Esophagus squamous epithelium (tissue), 5 donors: ENCODE measurements around the gene CXXC5. TPM values are rescaled to one million over a fixed set of nuclear protein-coding genes. Genes with fewer than 3 reads are reported as not detected.

ENCODE experiments used
- DNase-seq: peaks from one replicate; lab custom pipeline; 2025; lab: John Stamatoyannopoulos, UW
- H3K27ac ChIP-seq, 4 donors: fragments of 200-600 bp; sonication (generic); one replicate each; pipeline ENCODE4 v1.5.1; 2016 to 2019; ENCODE audit warnings: mild to moderate bottlenecking in 1 of 4
- H3K27me3 ChIP-seq, 4 donors: fragments of 200-600 bp; sonication (generic); 1 replicate in 3 of 4; 2 replicates in 1 of 4; pipeline versions ENCODE4 v1.5.1 to v1.6.0; 2017 to 2021; ENCODE audit warnings: antibody characterized with exemption in 1 of 4
- H3K36me3 ChIP-seq, 3 donors: fragments of 200-600 bp; sonication (generic); one replicate each; pipeline ENCODE4 v1.5.1; 2016 to 2019
- H3K4me1 ChIP-seq, 3 donors: fragments of 200-600 bp; sonication (generic); one replicate each; pipeline ENCODE4 v1.5.1; 2017 to 2019
- H3K4me3 ChIP-seq, 4 donors: fragments of 200-600 bp; sonication (generic); 1 replicate in 3 of 4; 2 replicates in 1 of 4; pipeline ENCODE4 v1.5.1; 2016 to 2019; ENCODE audit warnings: mild to moderate bottlenecking in 2 of 4, moderate library complexity in 1 of 4
- H3K9me3 ChIP-seq, 3 donors: fragments of 200-600 bp; sonication (generic); one replicate each; pipeline ENCODE4 v1.5.1; 2016 to 2019
- CTCF ChIP-seq, 6 experiments: fragments of 450-650 bp in 4 of 6; fragments of 200-600 bp in 2 of 6; sonication (generic) in 2 of 6; IDR thresholded peaks; one replicate each; pipeline ENCODE4 v1.5.1; 2016 to 2019; ENCODE audit warnings: antibody characterized with exemption in 6 of 6, mild to moderate bottlenecking in 4 of 6, moderate library complexity in 4 of 6
- POLR2A ChIP-seq, 4 donors: fragments of 450-650 bp; IDR thresholded peaks; one replicate each; pipeline ENCODE4 v1.6.1; 2017; ENCODE audit warnings: antibody characterized with exemption in 4 of 4, mild to moderate bottlenecking in 4 of 4, moderate library complexity in 3 of 4
- WGBS, 2 donors: methylation state at CpG; one replicate each; pipeline ENCODE4 v1.1.5; 2018; 5-methylcytosine and 5-hydroxymethylcytosine counted together
- intact Hi-C: fragments of 100-400 bp; cut with DNase I; formaldehyde crosslinking; loops from one replicate; pipeline ENCODE4 v1.15.0; 2022
- total RNA-seq, 4 donors: library from RNA; depleted of rRNA; stranded (reverse); fragments of >200 nt; gene quantifications; one replicate each; pipeline ENCODE4 v1.1.0, GENCODE V29; 2016
- donor health status: DM: yes; HTN: yes; CAD: no.

Gene CXXC5
- total RNA-seq, 4 donors from 2014 or later = 13.9 to 40.4 (median 22.9) TPM

- no peak for TF ChIP-seq POLR2A (IDR thresholded peaks at IDR 0.05)
- TF ChIP-seq CTCF (IDR thresholded peaks at IDR 0.05) = no peak
- no peaks in the 10 kb centered on the region for H3K36me3 ChIP-seq
- H3K27ac ChIP-seq = peak overlapping the region in 3 of 4 donors; percentile 80 to 92 (median 91)
- peaks cover 22 to 34% (median 23%) of the 10 kb centered on the region in 3 donors for H3K4me1 ChIP-seq
- intact Hi-C loops = no loop called here
- WGBS, 2 donors = 25 to 29% methylated on average over 3 to 10 of the region's 13 CpGs
- peaks cover 0 to 18% (median 0%) of the 10 kb centered on the region in 4 donors for H3K27me3 ChIP-seq
- H3K4me3 ChIP-seq = no peak overlapping the region
- no peaks in the 10 kb centered on the region for H3K9me3 ChIP-seq
- no peak for DNase-seq
These were observed 50.5 kb downstream of the CXXC5 start for GRCh38 chr5:139698490-139699146.

GRCh38 chr5:139699351-139699750 is 51.2 kb downstream of the CXXC5 start:
- peak overlapping the region in 3 of 4 donors; percentile 17 to 92 (median 80) for H3K27ac ChIP-seq
- 88% methylated on average over 1 of the region's 2 CpGs; no CpG with 5 or more reads in 1 of the 2 donors for WGBS, 2 donors
- intact Hi-C loops = no loop called here

GRCh38 chr5:139700711-139701055 is 52.5 kb downstream of the CXXC5 start:
- H3K27ac ChIP-seq = no peak overlapping the region
- peaks cover 22 to 34% (median 23%) of the 10 kb centered on the region in 3 donors for H3K4me1 ChIP-seq
- no peak for DNase-seq
- H3K27me3 ChIP-seq = peaks cover 0 to 18% (median 0%) of the 10 kb centered on the region in 4 donors
- H3K36me3 ChIP-seq = no peaks in the 10 kb centered on the region
- 86 to 94% methylated on average over 3 of the region's 3 CpGs for WGBS, 2 donors
- H3K9me3 ChIP-seq = no peaks in the 10 kb centered on the region
- intact Hi-C loops = no loop called here
- H3K4me3 ChIP-seq = no peak overlapping the region
- TF ChIP-seq POLR2A (IDR thresholded peaks at IDR 0.05) = no peak
- no peak for TF ChIP-seq CTCF (IDR thresholded peaks at IDR 0.05)

More at GRCh38 chr5:139699351-139699750, 51.2 kb downstream of the CXXC5 start:
- Histone ChIP-seq H3K36me3 (no peaks in the 10 kb centered on the region), H3K4me3 (no peak overlapping the region), H3K27me3 (peaks cover 0 to 18% (median 0%) of the 10 kb centered on the region in 4 donors), H3K9me3 (no peaks in the 10 kb centered on the region), H3K4me1 (peaks cover 22 to 34% (median 23%) of the 10 kb centered on the region in 3 donors)
- no peak for TF ChIP-seq CTCF (IDR thresholded peaks at IDR 0.05)
- no peak for TF ChIP-seq POLR2A (IDR thresholded peaks at IDR 0.05)
- DNase-seq = no peak

GRCh38 chr5:139701056-139701741 is 53.0 kb downstream of the CXXC5 start:
- peaks cover 22 to 31% (median 23%) of the 10 kb centered on the region in 3 donors for H3K4me1 ChIP-seq
- no peak overlapping the region for H3K4me3 ChIP-seq
- no peaks in the 10 kb centered on the region for H3K36me3 ChIP-seq
- DNase-seq = no peak
- intact Hi-C loops = no loop called here
- TF ChIP-seq CTCF (IDR thresholded peaks at IDR 0.05) (no peak), POLR2A (IDR thresholded peaks at IDR 0.05) (no peak)
- H3K27me3 ChIP-seq = peaks cover 0 to 18% (median 0%) of the 10 kb centered on the region in 4 donors
- WGBS, 2 donors = 38 to 61% methylated on average over 3 to 9 of the region's 22 CpGs
- no peaks in the 10 kb centered on the region for H3K9me3 ChIP-seq
- no peak overlapping the region for H3K27ac ChIP-seq

- no peak for DNase-seq
- Histone ChIP-seq H3K4me1 (peaks cover 9 to 17% (median 11%) of the 10 kb centered on the region in 3 donors), H3K27me3 (peaks cover 0 to 8% (median 0%) of the 10 kb centered on the region in 4 donors), H3K4me3 (no peak overlapping the region), H3K27ac (no peak overlapping the region), H3K36me3 (no peaks in the 10 kb centered on the region), H3K9me3 (no peaks in the 10 kb centered on the region)
- WGBS, 2 donors = 83 to 85% methylated on average over 2 to 3 of the region's 3 CpGs
- intact Hi-C loops = no loop called here
- TF ChIP-seq POLR2A (IDR thresholded peaks at IDR 0.05) (no peak), CTCF (IDR thresholded peaks at IDR 0.05) (no peak)
These were observed 54.4 kb downstream of the CXXC5 start for GRCh38 chr5:139702548-139702947.
